Nephron (organoid): ENCODE results near the gene CHAF1B.
"Not testable (repeated sequence)": the region's sequence is repeated elsewhere in the genome, so short reads cannot be mapped to it uniquely, and the experiment has no call there.

Source experiments
- H3K27ac Mint-ChIP-seq, 3 experiments: 2 replicates each; pipeline ENCODE4 v1.8.0; 2020; ENCODE audit warnings: mixed read lengths in 3 of 3, mild to moderate bottlenecking in 2 of 3, moderate library complexity in 1 of 3
- H3K27me3 Mint-ChIP-seq: 2 replicates; pipeline ENCODE4 v1.8.0; 2021; ENCODE audit warnings: low read depth, mild to moderate bottlenecking, moderate library complexity, mixed read lengths
- H3K36me3 Mint-ChIP-seq: 2 replicates; pipeline ENCODE4 v1.8.0; 2020; ENCODE audit warnings: low read depth, mixed read lengths
- H3K4me1 Mint-ChIP-seq: 2 replicates; pipeline ENCODE4 v1.8.0; 2020; ENCODE audit warnings: mixed read lengths
- H3K4me3 Mint-ChIP-seq, 3 experiments: 2 replicates each; pipeline ENCODE4 v1.8.0; 2020; ENCODE audit warnings: mild to moderate bottlenecking in 3 of 3, mixed read lengths in 3 of 3, moderate library complexity in 2 of 3
- H3K9me3 Mint-ChIP-seq: 2 replicates; pipeline ENCODE4 v1.8.0; 2020; ENCODE audit warnings: mixed read lengths
- TF ChIP-seq, protein P1 (sequence below), 3 experiments: fragments of 200-600 bp; sonication (generic); IDR thresholded peaks; one replicate each; pipeline ENCODE4 v1.5.0; 2021; ENCODE audit warnings: antibody characterized with exemption in 3 of 3; ENCODE audit not compliant: unreplicated experiment in 3 of 3

CHAF1B gene

DNA sequence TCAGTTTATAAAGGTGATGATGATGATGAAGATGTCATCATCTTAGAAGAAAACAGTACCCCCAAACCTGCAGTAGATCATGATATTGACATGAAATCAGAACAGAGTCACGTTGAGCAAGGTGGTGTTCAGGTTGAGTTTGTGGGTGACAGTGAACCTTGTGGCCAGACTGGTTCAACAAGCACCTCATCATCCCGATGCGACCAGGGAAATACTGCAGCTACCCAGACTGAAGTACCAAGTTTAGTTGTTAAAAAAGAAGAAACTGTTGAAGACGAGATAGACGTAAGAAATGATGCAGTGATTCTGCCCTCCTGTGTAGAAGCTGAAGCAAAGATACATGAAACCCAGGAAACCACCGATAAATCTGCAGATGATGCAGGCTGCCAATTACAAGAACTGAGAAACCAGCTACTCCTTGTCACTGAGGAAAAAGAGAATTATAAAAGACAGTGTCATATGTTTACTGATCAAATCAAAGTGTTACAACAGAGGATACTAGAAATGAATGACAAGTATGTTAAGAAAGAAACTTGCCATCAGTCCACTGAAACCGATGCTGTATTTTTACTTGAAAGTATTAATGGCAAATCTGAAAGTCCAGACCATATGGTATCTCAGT is 16.0 kb upstream of the CHAF1B start:
- Mint-ChIP-seq H3K4me3 (no peak overlapping the region), H3K27ac (no peak overlapping the region), H3K9me3 (no peaks in the 10 kb centered on the region), H3K36me3 (peaks cover 86% of the 10 kb centered on the region), H3K27me3 (no peaks in the 10 kb centered on the region), H3K4me1 (no peaks in the 10 kb centered on the region)
- TF ChIP-seq, protein P1, sequence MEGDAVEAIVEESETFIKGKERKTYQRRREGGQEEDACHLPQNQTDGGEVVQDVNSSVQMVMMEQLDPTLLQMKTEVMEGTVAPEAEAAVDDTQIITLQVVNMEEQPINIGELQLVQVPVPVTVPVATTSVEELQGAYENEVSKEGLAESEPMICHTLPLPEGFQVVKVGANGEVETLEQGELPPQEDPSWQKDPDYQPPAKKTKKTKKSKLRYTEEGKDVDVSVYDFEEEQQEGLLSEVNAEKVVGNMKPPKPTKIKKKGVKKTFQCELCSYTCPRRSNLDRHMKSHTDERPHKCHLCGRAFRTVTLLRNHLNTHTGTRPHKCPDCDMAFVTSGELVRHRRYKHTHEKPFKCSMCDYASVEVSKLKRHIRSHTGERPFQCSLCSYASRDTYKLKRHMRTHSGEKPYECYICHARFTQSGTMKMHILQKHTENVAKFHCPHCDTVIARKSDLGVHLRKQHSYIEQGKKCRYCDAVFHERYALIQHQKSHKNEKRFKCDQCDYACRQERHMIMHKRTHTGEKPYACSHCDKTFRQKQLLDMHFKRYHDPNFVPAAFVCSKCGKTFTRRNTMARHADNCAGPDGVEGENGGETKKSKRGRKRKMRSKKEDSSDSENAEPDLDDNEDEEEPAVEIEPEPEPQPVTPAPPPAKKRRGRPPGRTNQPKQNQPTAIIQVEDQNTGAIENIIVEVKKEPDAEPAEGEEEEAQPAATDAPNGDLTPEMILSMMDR (IDR thresholded peaks at IDR 0.05; ENCODE audit: unreplicated experiment in 3 of 3) = no peak

DNA sequence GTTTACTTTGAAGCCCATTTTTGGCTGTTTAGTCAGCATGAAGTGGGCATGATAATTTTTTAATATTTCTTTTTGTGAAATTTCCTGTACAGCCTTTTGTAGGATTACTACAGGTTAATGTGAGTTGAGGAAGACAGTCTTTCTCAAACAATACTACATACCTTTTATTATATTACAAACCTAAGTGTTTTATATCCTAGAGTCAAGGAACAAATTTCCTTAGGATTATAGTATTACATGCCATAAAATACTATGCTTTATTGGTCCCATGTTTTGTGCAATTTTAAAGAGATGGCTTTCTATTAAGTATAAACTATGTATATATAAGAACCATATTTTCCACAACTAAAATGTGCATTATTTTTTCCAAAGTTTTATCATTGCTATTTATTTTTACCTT is 9.2 kb upstream of the CHAF1B start:
- no peak overlapping the region for H3K27ac Mint-ChIP-seq
- H3K4me3 Mint-ChIP-seq = no peak overlapping the region
- TF ChIP-seq, protein P1 (IDR thresholded peaks at IDR 0.05; ENCODE audit: unreplicated experiment in 3 of 3) = no peak
- peaks cover 46% of the 10 kb centered on the region for H3K36me3 Mint-ChIP-seq
- no peaks in the 10 kb centered on the region for H3K27me3 Mint-ChIP-seq
- H3K4me1 Mint-ChIP-seq = peaks cover 16% of the 10 kb centered on the region
- H3K9me3 Mint-ChIP-seq = no peaks in the 10 kb centered on the region

DNA sequence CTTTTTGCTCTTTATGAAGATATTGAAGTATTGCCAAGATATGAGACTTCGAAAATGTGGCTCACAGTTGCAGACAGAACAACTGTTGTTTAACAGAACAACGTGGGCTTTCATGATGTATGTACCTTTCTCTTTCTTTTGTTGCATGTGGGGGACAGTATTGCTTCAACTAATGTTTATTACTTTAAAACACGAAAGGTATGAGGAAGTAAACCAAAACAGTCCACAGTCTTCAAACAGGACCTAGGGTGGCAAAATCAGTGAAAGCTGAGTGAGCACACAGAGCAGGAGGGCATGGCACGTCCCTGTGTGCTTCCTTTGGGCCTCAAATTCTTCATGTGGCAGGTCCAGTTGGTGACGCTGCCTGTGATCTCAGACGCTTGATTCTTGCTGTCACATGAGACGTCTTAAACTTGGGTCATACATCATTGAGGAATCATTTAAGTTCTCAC is 7.8 kb upstream of the CHAF1B start:
- H3K4me3 Mint-ChIP-seq = no peak overlapping the region
- H3K27ac Mint-ChIP-seq = peak overlapping the region; percentile 13 to 73 (median 51)

DNA sequence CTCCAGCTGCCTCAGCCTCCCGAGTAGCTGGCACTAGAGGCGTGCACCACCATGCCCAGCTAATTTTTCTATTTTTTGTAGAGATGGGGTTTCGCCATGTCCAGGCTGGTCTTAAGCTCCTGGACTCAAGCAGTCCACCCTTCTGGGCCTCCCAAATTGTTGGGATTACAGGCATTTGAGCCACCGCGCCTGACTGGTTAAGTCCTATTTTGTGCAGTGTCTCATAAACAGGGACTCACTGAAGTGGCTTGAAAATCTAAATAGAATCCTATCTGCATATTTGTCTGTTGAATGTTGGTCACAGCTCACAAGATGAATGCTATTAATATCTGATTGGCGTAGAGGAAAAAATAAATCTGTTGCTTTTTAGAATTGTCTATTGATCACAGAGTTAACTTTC is 5.9 kb upstream of the CHAF1B start:
- H3K9me3 Mint-ChIP-seq = no peaks in the 10 kb centered on the region
- H3K27me3 Mint-ChIP-seq = no peaks in the 10 kb centered on the region
- no peak overlapping the region for H3K4me3 Mint-ChIP-seq
- H3K36me3 Mint-ChIP-seq = peaks cover 23% of the 10 kb centered on the region
- H3K27ac Mint-ChIP-seq = peak overlapping the region in 1 of 3 experiments; percentile 2
- H3K4me1 Mint-ChIP-seq = peaks cover 20% of the 10 kb centered on the region
- TF ChIP-seq, protein P1 (IDR thresholded peaks at IDR 0.05; ENCODE audit: unreplicated experiment in 3 of 3) = no peak

More for the DNA sequence above, 7.8 kb upstream of the CHAF1B start:
- H3K27me3 Mint-ChIP-seq = no peaks in the 10 kb centered on the region
- TF ChIP-seq, protein P1 (IDR thresholded peaks at IDR 0.05; ENCODE audit: unreplicated experiment in 3 of 3) = no peak
- H3K9me3 Mint-ChIP-seq = no peaks in the 10 kb centered on the region
- peaks cover 34% of the 10 kb centered on the region for H3K36me3 Mint-ChIP-seq
- peaks cover 20% of the 10 kb centered on the region for H3K4me1 Mint-ChIP-seq

DNA sequence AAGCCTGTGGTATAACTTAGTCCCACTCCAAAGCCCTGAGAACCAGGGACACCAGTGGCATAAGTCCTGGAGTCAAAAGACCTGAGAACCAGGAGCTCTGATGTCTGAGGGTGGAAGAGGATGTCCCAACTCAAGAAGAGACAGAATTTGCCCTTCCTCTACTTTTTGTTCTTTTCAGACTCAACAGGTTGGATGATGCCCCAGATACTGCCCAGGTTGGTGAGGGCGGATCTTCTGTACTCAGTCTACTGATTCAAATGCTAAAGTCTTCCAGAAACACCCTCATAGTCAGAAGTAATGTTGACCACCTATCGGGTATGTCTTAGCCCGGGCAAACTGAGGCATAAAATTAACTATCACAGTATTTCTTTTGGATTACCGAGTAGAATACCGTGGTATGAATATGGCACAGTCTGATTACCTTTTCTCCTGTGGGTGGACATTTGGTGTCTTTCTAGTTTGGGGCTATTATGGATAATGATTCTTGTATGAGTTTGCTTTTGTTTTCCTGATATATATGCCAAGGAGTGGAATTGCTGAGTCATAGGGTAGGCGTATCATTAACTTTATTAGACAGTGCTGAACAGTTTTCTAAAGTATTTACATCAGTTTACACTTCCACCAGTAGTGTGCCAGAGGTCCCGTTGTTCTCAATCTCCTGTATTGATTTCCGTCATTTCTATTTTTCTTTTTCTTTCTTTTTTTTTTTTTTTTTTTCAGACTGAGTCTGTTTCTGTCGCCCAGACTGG is 3.2 kb upstream of the CHAF1B start:
- Mint-ChIP-seq H3K4me1 (peaks cover 24% of the 10 kb centered on the region), H3K9me3 (no peaks in the 10 kb centered on the region), H3K27ac (no peak overlapping the region), H3K36me3 (peaks cover 12% of the 10 kb centered on the region), H3K4me3 (peak overlapping the region; percentile 7 to 64 (median 17)), H3K27me3 (peaks cover 4% of the 10 kb centered on the region)
- TF ChIP-seq, protein P1 (IDR thresholded peaks at IDR 0.05; ENCODE audit: unreplicated experiment in 3 of 3) = no peak

DNA sequence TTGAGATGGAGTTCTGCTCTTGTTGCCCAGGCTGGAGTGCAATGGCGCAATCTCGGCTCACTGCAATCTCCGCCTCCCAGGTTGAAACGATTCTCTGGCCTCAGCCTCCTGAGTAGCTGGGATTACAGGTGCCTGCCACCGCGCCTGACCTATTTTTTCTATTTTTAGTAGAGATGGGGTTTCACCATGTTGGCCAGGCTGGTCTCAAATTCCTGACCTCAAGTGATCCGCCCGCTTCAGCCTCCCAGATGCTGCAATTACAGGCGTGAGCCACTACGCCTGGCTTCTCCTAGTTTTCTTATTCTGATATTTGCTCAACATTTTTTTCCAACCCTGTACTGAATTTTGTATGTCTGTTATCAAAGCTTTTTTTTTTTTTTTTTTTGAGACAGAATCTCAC is 2.5 kb upstream of the CHAF1B start:
- peaks cover 23% of the 10 kb centered on the region for H3K4me1 Mint-ChIP-seq
- H3K4me3 Mint-ChIP-seq, H3K9me3 Mint-ChIP-seq, H3K36me3 Mint-ChIP-seq, H3K27ac Mint-ChIP-seq, H3K27me3 Mint-ChIP-seq: not testable (repeated sequence)
